ENCODE data around the gene BIRC3.
"Not testable (repeated sequence)": the region's sequence is repeated elsewhere in the genome, so short reads cannot be mapped to it uniquely, and the experiment has no call there.

The BIRC3 gene

GRCh38 chr11:102347462-102348370 is 30.4 kb downstream of the BIRC3 start:
- peak in 11 of 42 donors; percentile 10 to 52 (median 21) for DNase-seq
- intact Hi-C loops (cut with DNase I): loop anchor here (2.0 to 10.0 kb wide), 3 partner anchors 63 to 257 kb away; partner anchors contain the start of gene TMEM123

- intact Hi-C loops (cut with DNase I): no loop called here
- DNase-seq: no peak
Measured at GRCh38 chr11:102357116-102357515, 39.8 kb downstream of the BIRC3 start.

GRCh38 chr11:102359372-102359771 is 42.1 kb downstream of the BIRC3 start:
- intact Hi-C loops (cut with DNase I): no loop called here
- DNase-seq: no peak

GRCh38 chr11:102360681-102361080 is 43.4 kb downstream of the BIRC3 start:
- no peak for DNase-seq
- intact Hi-C loops (cut with DNase I): no loop called here

DNA sequence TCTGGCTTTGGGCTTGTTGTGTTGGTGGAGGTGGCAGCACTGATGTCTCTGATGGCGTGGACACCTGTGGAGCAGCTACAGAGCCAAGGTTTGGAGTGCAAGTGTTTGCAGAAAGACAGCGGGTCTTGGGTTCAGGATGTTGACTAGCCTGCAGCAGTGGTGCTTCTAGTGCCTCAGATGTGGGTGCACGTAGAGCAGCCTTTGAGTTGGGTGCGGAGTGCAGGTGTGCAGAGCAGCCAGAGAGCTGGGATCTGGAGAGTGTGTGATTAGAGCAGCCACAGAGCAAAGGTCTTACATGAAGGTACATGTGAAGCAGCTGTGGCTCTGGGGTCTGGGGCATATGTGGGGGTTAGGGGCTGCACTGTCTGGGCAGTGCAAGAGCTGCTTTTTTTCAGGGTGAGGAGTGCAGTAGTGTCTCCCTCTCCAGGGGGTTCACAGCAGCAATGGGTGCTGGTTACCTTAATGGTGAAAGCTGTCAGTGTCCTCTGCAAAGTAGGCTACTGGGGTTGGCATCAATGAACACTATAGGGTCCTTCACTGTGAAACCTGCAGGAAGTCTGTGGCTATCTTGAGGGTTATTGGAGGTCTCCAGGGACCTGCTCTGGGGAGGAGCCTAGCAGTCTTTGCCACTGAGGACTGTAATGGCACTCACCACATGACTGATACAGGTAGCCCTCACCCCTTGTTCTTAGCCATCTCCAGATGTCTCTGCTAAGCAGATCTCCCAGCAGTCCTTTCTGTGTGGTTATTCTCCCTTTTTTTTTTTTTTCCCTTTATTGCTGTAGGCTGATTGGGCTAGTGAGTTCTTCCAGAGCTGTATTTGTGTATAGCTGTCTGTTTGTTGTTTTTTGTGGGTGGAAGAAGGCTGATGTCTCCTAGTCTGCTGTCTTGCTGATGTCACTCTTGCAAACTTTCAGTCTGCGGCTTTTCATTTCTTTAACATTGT is 44.1 kb downstream of the BIRC3 start:
- intact Hi-C loops (cut with DNase I): no loop called here
- no peak for DNase-seq

DNA sequence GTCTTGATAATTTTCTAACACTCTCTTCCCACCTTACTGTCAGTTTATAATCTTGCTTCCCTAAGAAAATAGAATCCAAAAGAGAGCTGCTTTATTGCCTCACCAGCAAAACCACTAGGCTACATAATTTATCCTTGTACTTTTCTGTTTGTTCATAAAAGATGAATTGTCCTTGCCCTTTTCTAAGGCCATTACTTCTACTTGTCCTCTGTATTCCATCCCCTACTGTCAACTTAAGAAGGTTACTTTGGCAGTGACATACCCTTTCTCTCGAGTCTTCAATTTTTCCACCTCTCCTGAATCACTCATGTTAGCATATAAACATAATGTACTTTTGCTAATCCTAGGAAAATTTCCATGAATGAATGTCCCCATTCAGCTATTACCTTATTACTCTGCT is 47.7 kb downstream of the BIRC3 start:
- intact Hi-C loops (cut with DNase I): no loop called here
- no peak for DNase-seq

DNA sequence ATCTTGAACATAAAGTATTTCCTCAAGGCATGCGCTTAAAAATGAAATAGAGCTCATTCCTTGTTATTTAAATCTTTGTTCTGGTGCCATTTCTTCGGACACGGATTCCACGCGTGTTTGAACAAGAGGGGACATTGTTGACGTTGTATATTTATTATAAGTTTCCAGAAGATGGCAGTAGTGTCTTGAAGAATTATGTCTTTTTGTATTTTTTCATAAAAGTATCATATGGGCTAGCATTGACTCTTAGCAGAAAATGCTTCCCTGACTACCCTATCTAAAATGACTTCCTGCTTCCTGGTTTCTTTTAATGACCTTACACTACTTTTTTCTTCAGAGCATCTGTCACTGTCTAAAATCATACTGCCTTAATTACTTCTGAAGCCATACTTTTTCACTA is 50.1 kb downstream of the BIRC3 start:
- intact Hi-C loops (cut with DNase I): no loop called here

GRCh38 chr11:102368472-102368871 is 51.2 kb downstream of the BIRC3 start:
- no peak for DNase-seq
- intact Hi-C loops (cut with DNase I): no loop called here

More for the DNA sequence above, 50.1 kb downstream of the BIRC3 start:
- peak in 1 of 42 donors; percentile 10 for DNase-seq

- intact Hi-C loops (cut with DNase I); DNase-seq: not testable (repeated sequence)
Measured at GRCh38 chr11:102374633-102375424, 57.5 kb downstream of the BIRC3 start.

- no peak for DNase-seq
Measured at GRCh38 chr11:102375720-102376399, 58.6 kb downstream of the BIRC3 start.

DNA sequence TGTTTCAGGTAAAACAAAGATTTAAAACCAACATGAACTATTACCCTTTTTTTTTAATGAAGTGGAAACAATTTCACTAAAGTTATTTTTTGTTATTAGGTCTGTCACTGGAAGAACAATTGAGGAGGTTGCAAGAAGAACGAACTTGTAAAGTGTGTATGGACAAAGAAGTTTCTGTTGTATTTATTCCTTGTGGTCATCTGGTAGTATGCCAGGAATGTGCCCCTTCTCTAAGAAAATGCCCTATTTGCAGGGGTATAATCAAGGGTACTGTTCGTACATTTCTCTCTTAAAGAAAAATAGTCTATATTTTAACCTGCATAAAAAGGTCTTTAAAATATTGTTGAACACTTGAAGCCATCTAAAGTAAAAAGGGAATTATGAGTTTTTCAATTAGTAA is 60.6 kb downstream of the BIRC3 start:
- no peak for DNase-seq
- intact Hi-C loops (cut with DNase I): no loop called here

More at GRCh38 chr11:102375720-102376399, 58.6 kb downstream of the BIRC3 start:
- intact Hi-C loops (cut with DNase I): no loop called here

- intact Hi-C loops (cut with DNase I): no loop called here
- DNase-seq: no peak
Measured at GRCh38 chr11:102378818-102379217, 61.5 kb downstream of the BIRC3 start.

DNA sequence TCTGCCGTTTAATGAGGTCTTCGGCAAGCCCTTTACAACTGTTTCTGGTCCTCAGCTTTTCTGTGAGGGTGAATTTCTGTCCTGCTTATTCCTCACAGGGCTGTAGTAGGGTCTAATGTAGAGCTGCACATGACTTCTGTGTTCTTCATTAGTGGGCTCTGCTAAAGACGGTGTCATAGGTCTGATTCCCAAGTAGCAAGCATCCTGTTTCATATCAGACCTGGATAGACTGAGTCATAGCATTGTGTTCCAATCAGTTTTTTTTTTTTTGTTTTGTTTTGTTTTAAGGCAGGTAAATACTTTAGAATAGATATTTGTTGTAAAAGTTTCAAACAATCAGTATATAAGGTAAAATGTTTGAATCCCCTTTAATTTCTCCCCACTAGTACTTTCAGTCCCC is 65.1 kb downstream of the BIRC3 start:
- DNase-seq: no peak
- intact Hi-C loops (cut with DNase I): no loop called here

DNA sequence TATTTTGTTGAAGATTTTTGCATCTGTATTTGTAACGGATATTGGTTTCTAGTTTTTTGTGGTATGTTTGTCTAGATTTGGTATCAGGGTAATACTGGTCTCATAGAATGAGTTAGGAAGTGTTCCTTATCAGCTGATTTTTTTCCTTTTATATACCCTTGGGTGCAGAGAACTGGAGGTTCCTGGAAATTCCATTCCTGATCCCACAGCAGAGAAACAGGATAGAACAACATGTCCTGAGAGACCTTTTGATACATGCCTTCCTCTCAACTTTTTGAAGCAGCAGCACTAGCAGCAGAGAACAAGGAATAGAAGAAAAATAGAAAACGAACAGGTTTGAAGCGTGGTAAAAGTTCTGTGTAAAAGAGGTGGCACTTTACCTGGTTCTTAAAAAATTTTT is 66.6 kb downstream of the BIRC3 start:
- no peak for DNase-seq
- intact Hi-C loops (cut with DNase I): no loop called here

- peak in 1 of 42 donors; percentile 5 for DNase-seq
Measured at GRCh38 chr11:102384419-102385079, 67.3 kb downstream of the BIRC3 start.

DNA sequence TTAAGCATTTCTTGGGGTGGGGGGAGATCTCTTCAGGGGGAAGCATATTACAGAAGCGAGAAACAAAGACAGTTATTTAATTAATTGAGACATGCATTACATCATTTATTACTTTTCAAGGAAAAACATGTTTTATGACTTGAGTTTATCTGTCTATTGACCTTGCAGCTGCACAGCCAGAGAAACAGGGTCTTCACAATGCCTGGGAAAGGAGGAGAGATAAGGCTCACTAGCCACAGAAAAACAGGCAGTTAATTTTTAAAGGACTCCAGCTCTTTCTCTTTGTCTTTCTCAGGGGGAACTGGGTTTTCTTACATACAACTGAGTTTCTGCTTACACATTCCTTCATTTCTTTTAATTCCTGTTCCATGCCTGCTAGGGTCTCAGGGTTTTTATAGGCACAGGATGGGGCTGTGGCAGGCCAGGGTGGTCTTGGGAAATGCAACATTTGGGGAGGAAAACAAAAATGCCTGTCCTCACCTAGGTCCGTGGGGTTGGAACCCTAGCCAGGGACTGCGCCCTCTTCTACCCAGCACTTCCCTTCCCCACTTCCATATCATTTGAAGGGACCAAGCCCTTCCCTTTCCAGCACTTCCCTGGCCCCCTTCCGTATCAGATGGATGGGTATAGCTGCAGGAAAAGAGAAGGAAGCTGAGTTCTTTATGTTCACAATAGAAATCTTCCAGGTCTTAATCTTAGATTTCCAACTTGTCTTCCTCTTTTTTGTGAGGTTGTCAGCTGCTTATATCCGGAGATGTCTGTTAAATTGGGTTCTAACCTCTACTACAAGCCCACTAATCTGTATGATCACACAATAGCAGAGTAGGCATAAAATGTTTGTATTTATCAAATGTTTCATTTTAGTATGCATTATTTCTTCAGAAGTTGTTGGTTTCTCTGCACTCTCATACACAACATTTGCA is 68.1 kb downstream of the BIRC3 start:
- intact Hi-C loops (cut with DNase I): no loop called here
- no peak for DNase-seq

More at GRCh38 chr11:102384419-102385079, 67.3 kb downstream of the BIRC3 start:
- intact Hi-C loops (cut with DNase I): no loop called here

All from head of caudate nucleus (tissue), 42 donors.